Measurements from ENCODE around the gene HSD3B2. TPM values are rescaled to one million over a fixed set of nuclear protein-coding genes. Genes with fewer than 3 reads are reported as not detected.

Gene HSD3B2
- total and polyA plus RNA-seq, 2 donors from 2014 or later, result 0.60 TPM; not detected in 1

- Histone ChIP-seq H3K9me3 (ENCODE audit: control insufficient read depth in 2 of 3, insufficient read depth in 1 of 3, low read length in 3 of 3) (no peaks in the 10 kb centered on the region), H3K4me3 (ENCODE audit: low read length in 3 of 3) (peak overlapping the region in 2 of 3 donors; percentile 8 to 75), H3K4me1 (ENCODE audit: control insufficient read depth in 2 of 3, insufficient read depth in 2 of 3, low read depth in 1 of 3, low read length in 3 of 3) (peaks cover 0 to 5% (median 0%) of the 10 kb centered on the region in 3 donors), H3K27ac (ENCODE audit: low read depth in 2 of 2, low read length in 2 of 2) (no peak overlapping the region), H3K36me3 (ENCODE audit: control insufficient read depth in 2 of 3, insufficient read depth in 3 of 3, low read length in 3 of 3) (no peaks in the 10 kb centered on the region), H3K27me3 (ENCODE audit: control insufficient read depth, insufficient read depth, low read length) (no peaks in the 10 kb centered on the region), H3K9ac (ENCODE audit: low read length in 3 of 3) (no peak overlapping the region)
- DNase-seq (peak in 4 of 5 donors; percentile 43 to 94 (median 68)), FAIRE-seq (peak; percentile 6)
- peak; percentile 35 for TF ChIP-seq CTCF (IDR thresholded peaks at IDR 0.05; ENCODE audit: borderline replicate concordance, extremely low read depth, insufficient read depth)
- intact Hi-C loops (cut with DNase I), result no loop called here
Observed at GRCh38 chr1:119372503-119373086, 42.4 kb upstream of the HSD3B2 start.

GRCh38 chr1:119373465-119373864 lies 41.5 kb upstream of the HSD3B2 start:
- Histone ChIP-seq H3K9ac (ENCODE audit: low read length in 3 of 3) (no peak overlapping the region), H3K4me3 (ENCODE audit: low read length in 3 of 3) (peak overlapping the region in 1 of 3 donors; percentile 75), H3K9me3 (ENCODE audit: control insufficient read depth in 2 of 3, insufficient read depth in 1 of 3, low read length in 3 of 3) (no peaks in the 10 kb centered on the region), H3K4me1 (ENCODE audit: control insufficient read depth in 2 of 3, insufficient read depth in 2 of 3, low read depth in 1 of 3, low read length in 3 of 3) (peaks cover 0 to 2% (median 0%) of the 10 kb centered on the region in 3 donors), H3K27me3 (ENCODE audit: control insufficient read depth, insufficient read depth, low read length) (no peaks in the 10 kb centered on the region), H3K36me3 (ENCODE audit: control insufficient read depth in 2 of 3, insufficient read depth in 3 of 3, low read length in 3 of 3) (no peaks in the 10 kb centered on the region), H3K27ac (ENCODE audit: low read depth in 2 of 2, low read length in 2 of 2) (no peak overlapping the region)
- DNase-seq (no peak), FAIRE-seq (no peak)
- TF ChIP-seq CTCF (IDR thresholded peaks at IDR 0.05; ENCODE audit: borderline replicate concordance, extremely low read depth, insufficient read depth), result no peak
- intact Hi-C loops (cut with DNase I), result no loop called here

GRCh38 chr1:119374208-119374874 lies 40.6 kb upstream of the HSD3B2 start:
- H3K36me3 ChIP-seq (ENCODE audit: control insufficient read depth in 2 of 3, insufficient read depth in 3 of 3, low read length in 3 of 3), result no peaks in the 10 kb centered on the region
- no peaks in the 10 kb centered on the region for H3K27me3 ChIP-seq (ENCODE audit: control insufficient read depth, insufficient read depth, low read length)
- TF ChIP-seq CTCF (IDR thresholded peaks at IDR 0.05; ENCODE audit: borderline replicate concordance, extremely low read depth, insufficient read depth), result no peak
- no peak overlapping the region for H3K9ac ChIP-seq (ENCODE audit: low read length in 3 of 3)
- peaks cover 0 to 2% (median 0%) of the 10 kb centered on the region in 3 donors for H3K4me1 ChIP-seq (ENCODE audit: control insufficient read depth in 2 of 3, insufficient read depth in 2 of 3, low read depth in 1 of 3, low read length in 3 of 3)
- H3K9me3 ChIP-seq (ENCODE audit: control insufficient read depth in 2 of 3, insufficient read depth in 1 of 3, low read length in 3 of 3), result no peaks in the 10 kb centered on the region
- H3K4me3 ChIP-seq (ENCODE audit: low read length in 3 of 3), result peak overlapping the region in 1 of 3 donors; percentile 75
- intact Hi-C loops (cut with DNase I), result no loop called here
- H3K27ac ChIP-seq (ENCODE audit: low read depth in 2 of 2, low read length in 2 of 2), result no peak overlapping the region
- DNase-seq (no peak), FAIRE-seq (no peak)
